ENCODE measurements around the gene ARL4D. TPM values are rescaled to one million over a fixed set of nuclear protein-coding genes. Genes with fewer than 3 reads are reported as not detected.

Gene ARL4D
- total RNA-seq, 2 donors from 2014 or later = 1.1 to 2.0 TPM

- DNase-seq = no peak
- peaks cover 6% of the 10 kb centered on the region for H3K36me3 Mint-ChIP-seq (ENCODE audit: low read depth)
These were observed 21.6 kb upstream of the ARL4D start for GRCh38 chr17:43377056-43377810.

DNA sequence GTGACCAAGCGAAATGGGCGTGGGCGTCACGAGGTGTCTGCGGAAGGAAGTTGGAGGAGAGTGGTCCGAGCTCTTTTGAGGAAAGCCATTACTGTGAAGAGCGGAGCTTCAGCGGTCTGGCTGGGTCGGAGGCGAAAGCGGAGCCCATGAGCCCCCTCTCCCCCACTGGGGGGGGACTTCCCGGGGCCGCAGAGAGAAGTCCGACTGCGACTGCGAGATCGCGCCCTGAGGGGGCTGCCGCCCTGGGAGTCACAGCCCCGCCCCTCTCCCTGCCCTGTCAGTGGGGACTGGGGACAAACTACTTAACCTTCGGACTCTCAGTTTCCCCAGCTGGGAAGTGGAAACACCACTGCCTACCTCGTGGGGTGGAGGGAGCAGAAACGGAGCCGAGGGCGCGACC is 20.0 kb upstream of the ARL4D start:
- ATAC-seq (no peak), DNase-seq (no peak)
- Mint-ChIP-seq H3K36me3 (ENCODE audit: low read depth) (peaks cover 6% of the 10 kb centered on the region), H3K4me1 (peaks cover 10% of the 10 kb centered on the region), H3K4me3 (no peak overlapping the region), H3K27ac (no peak overlapping the region), H3K27me3 (no peaks in the 10 kb centered on the region)
- H3K9me3 ChIP-seq (ENCODE audit: control insufficient read depth, low read length, poor library complexity, severe bottlenecking) = no peaks in the 10 kb centered on the region

More at GRCh38 chr17:43377056-43377810, 21.6 kb upstream of the ARL4D start:
- H3K9me3 ChIP-seq (ENCODE audit: control insufficient read depth, low read length, poor library complexity, severe bottlenecking) = no peaks in the 10 kb centered on the region
- H3K27me3 Mint-ChIP-seq = no peaks in the 10 kb centered on the region
- no peak overlapping the region for H3K4me3 Mint-ChIP-seq
- ATAC-seq = no peak
- H3K27ac Mint-ChIP-seq = no peak overlapping the region
- H3K4me1 Mint-ChIP-seq = peaks cover 4% of the 10 kb centered on the region

DNA sequence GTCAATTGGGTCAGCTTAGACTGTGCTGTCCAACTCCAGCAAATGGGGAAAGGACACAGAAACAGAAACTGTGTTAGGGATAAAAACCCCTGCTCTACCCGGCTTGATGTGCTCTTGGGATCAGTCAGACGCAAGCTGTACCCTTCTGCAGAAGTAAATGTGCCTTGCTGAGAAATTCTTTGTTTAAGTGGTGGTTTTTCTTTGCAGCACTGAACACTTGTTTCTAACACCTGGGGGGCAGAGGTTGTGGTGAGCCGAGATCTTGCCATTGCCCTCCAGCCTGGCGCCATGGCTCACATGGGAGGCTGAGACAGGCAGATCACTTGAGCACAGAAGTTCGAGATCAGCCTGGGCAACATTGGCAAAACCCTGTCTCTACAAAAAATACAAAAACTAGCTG is 18.5 kb upstream of the ARL4D start:
- H3K36me3 Mint-ChIP-seq (ENCODE audit: low read depth) = no peaks in the 10 kb centered on the region
- no peaks in the 10 kb centered on the region for H3K27me3 Mint-ChIP-seq
- no peaks in the 10 kb centered on the region for H3K9me3 ChIP-seq (ENCODE audit: control insufficient read depth, low read length, poor library complexity, severe bottlenecking)
- peaks cover 10% of the 10 kb centered on the region for H3K4me1 Mint-ChIP-seq
- no peak overlapping the region for H3K4me3 Mint-ChIP-seq
- H3K27ac Mint-ChIP-seq = no peak overlapping the region
- DNase-seq (no peak), ATAC-seq (no peak)

- no peaks in the 10 kb centered on the region for H3K36me3 Mint-ChIP-seq (ENCODE audit: low read depth)
- H3K9me3 ChIP-seq (ENCODE audit: control insufficient read depth, low read length, poor library complexity, severe bottlenecking) = no peaks in the 10 kb centered on the region
- H3K27ac Mint-ChIP-seq = no peak overlapping the region
- no peak overlapping the region for H3K4me3 Mint-ChIP-seq
- H3K27me3 Mint-ChIP-seq = no peaks in the 10 kb centered on the region
- DNase-seq (no peak), ATAC-seq (no peak)
- H3K4me1 Mint-ChIP-seq = peaks cover 12% of the 10 kb centered on the region
These were observed 17.6 kb upstream of the ARL4D start for GRCh38 chr17:43381204-43381603.

DNA sequence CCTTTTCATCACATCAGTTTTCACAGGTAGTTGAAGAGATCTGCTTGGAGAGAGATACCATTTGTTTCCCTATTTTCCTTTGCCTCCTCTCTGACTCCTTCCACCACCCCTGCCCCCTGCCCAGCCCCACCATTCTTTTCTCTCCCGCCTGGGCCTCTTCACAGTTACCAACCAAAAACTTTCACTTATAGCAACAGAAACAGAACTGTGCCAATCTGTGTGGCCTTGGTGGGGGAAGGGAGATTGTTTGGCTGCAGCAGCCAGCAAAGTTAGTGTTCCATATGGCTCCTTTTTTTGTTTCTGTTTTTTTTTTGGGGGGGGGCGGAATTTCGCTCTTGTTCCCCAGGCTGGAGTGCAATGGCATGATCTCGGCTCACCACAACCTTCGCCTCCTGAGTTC is 17.2 kb upstream of the ARL4D start:
- ATAC-seq (no peak), DNase-seq (no peak)
- Mint-ChIP-seq H3K4me1 (peaks cover 12% of the 10 kb centered on the region), H3K36me3 (ENCODE audit: low read depth) (no peaks in the 10 kb centered on the region), H3K27me3 (no peaks in the 10 kb centered on the region), H3K27ac (no peak overlapping the region), H3K4me3 (no peak overlapping the region)
- H3K9me3 ChIP-seq (ENCODE audit: control insufficient read depth, low read length, poor library complexity, severe bottlenecking) = no peaks in the 10 kb centered on the region

DNA sequence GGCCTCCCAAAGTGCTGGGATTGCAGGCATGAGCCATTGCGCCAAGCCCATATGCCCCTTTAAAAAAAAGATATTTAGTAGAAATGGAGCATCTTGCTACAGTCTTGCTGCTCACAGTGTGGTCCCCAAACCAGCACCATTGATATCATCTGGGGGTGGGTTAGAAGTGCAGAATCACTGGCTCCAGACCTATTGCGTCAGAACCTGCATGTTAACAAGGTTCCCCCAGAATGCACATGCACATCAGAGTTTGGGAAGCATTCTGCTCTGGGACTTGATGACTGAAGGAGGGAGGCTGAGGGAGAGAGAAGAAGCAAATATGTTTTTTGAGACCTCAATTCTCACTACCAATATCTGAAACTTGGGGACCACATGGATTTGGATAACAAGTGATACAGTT is 16.0 kb upstream of the ARL4D start:
- ATAC-seq = no peak
- no peak for DNase-seq
- Mint-ChIP-seq H3K36me3 (ENCODE audit: low read depth) (no peaks in the 10 kb centered on the region), H3K4me3 (no peak overlapping the region), H3K4me1 (peaks cover 17% of the 10 kb centered on the region), H3K27me3 (no peaks in the 10 kb centered on the region), H3K27ac (no peak overlapping the region)
- H3K9me3 ChIP-seq (ENCODE audit: control insufficient read depth, low read length, poor library complexity, severe bottlenecking) = no peaks in the 10 kb centered on the region

DNA sequence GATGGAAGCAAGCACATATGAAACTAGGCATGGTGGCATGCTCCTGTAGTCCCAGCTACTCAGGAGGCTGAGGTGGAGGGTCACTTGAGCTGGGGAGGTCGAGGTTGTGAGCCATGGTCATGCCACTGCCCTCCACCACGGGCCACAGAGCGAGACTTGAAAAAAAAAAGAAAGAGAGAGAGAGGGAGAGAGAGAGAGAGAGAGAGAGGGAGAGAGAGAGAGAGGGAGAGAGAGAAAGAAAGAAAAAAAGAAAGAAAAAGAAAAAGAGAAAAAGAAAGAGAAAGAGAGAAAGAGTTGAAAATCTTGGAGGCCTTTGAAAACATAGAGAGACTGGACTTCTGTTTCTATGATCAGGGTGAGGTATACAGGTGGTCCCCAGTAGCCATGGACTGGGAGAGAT is 15.4 kb upstream of the ARL4D start:
- no peak overlapping the region for H3K27ac Mint-ChIP-seq
- no peak for DNase-seq
- peaks cover 20% of the 10 kb centered on the region for H3K4me1 Mint-ChIP-seq
- ATAC-seq = no peak
- H3K4me3 Mint-ChIP-seq = peak overlapping the region; percentile 45
- H3K27me3 Mint-ChIP-seq = no peaks in the 10 kb centered on the region
- no peaks in the 10 kb centered on the region for H3K9me3 ChIP-seq (ENCODE audit: control insufficient read depth, low read length, poor library complexity, severe bottlenecking)
- H3K36me3 Mint-ChIP-seq (ENCODE audit: low read depth) = peaks cover 2% of the 10 kb centered on the region

DNA sequence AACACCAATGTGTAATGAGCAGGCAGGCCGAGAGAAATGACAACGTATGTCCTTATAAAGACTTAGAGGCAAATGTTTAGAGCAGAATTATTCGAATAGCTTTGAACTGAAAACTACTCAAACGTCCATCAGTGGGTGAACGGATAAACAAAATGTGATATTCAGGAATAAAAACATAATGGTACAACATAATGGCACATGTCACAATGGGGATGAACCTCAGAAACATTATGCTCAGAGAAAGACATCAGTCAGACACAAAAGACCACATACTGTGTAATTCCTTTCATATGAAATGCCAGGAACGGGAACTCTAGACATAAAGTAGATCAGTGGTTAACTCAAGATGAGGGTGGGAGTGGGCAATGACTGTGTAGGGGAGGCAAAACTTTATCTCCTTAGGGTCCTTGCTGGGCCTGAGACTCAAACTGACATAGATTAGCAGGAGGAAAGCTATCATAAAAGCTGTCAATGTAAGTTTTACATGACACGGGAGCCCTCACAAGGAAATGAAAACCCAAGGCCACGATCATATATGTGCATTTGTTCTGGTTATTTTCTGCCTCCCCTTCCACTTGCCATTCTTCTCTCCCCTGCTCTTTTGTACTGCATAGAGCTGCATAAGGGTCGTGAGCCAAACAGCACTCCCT is 14.8 kb upstream of the ARL4D start:
- ATAC-seq = no peak
- Mint-ChIP-seq H3K4me1 (peaks cover 23% of the 10 kb centered on the region), H3K36me3 (ENCODE audit: low read depth) (peaks cover 3% of the 10 kb centered on the region), H3K27me3 (no peaks in the 10 kb centered on the region), H3K4me3 (no peak overlapping the region), H3K27ac (no peak overlapping the region)
- no peaks in the 10 kb centered on the region for H3K9me3 ChIP-seq (ENCODE audit: control insufficient read depth, low read length, poor library complexity, severe bottlenecking)
- no peak for DNase-seq

DNA sequence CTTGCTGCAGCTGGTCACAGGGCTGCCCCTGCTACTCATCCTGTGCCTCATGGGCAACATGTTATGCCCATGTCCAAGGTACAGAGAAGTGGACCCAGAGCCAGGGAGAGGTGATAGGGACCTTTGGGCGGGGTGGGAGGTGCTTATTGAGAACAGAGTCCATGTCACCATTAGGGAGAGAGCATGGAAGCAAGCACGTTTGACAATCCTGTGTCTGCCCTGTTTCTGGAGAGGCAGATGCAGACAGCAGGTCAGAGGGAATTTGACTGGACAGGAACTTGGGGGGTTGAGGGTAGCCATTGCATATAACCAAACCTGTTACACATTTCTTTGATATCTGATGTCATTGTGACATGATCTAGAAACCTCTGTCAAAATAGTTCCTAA is 14.3 kb upstream of the ARL4D start:
- H3K36me3 Mint-ChIP-seq (ENCODE audit: low read depth) = peaks cover 3% of the 10 kb centered on the region
- ATAC-seq (no peak), DNase-seq (no peak)
- no peaks in the 10 kb centered on the region for H3K27me3 Mint-ChIP-seq
- H3K4me3 Mint-ChIP-seq = no peak overlapping the region
- no peak overlapping the region for H3K27ac Mint-ChIP-seq
- H3K4me1 Mint-ChIP-seq = peaks cover 28% of the 10 kb centered on the region
- H3K9me3 ChIP-seq (ENCODE audit: control insufficient read depth, low read length, poor library complexity, severe bottlenecking) = no peaks in the 10 kb centered on the region

- H3K27ac Mint-ChIP-seq = no peak overlapping the region
- no peaks in the 10 kb centered on the region for H3K27me3 Mint-ChIP-seq
- peaks cover 32% of the 10 kb centered on the region for H3K4me1 Mint-ChIP-seq
- no peak for ATAC-seq
- no peak for DNase-seq
- H3K36me3 Mint-ChIP-seq (ENCODE audit: low read depth) = peaks cover 3% of the 10 kb centered on the region
- no peak overlapping the region for H3K4me3 Mint-ChIP-seq
- H3K9me3 ChIP-seq (ENCODE audit: control insufficient read depth, low read length, poor library complexity, severe bottlenecking) = no peaks in the 10 kb centered on the region
These were observed 13.6 kb upstream of the ARL4D start for GRCh38 chr17:43385046-43385831.

GRCh38 chr17:43388359-43389045 is 10.3 kb upstream of the ARL4D start:
- DNase-seq (peak; percentile 85 to 90 (median 88)), ATAC-seq (peak; percentile 76)
- Mint-ChIP-seq H3K4me1 (peaks cover 29% of the 10 kb centered on the region), H3K27ac (peak overlapping the region; percentile 98), H3K36me3 (ENCODE audit: low read depth) (peaks cover 3% of the 10 kb centered on the region), H3K27me3 (no peaks in the 10 kb centered on the region), H3K4me3 (peak overlapping the region; percentile 99)
- H3K9me3 ChIP-seq (ENCODE audit: control insufficient read depth, low read length, poor library complexity, severe bottlenecking) = no peaks in the 10 kb centered on the region

DNA sequence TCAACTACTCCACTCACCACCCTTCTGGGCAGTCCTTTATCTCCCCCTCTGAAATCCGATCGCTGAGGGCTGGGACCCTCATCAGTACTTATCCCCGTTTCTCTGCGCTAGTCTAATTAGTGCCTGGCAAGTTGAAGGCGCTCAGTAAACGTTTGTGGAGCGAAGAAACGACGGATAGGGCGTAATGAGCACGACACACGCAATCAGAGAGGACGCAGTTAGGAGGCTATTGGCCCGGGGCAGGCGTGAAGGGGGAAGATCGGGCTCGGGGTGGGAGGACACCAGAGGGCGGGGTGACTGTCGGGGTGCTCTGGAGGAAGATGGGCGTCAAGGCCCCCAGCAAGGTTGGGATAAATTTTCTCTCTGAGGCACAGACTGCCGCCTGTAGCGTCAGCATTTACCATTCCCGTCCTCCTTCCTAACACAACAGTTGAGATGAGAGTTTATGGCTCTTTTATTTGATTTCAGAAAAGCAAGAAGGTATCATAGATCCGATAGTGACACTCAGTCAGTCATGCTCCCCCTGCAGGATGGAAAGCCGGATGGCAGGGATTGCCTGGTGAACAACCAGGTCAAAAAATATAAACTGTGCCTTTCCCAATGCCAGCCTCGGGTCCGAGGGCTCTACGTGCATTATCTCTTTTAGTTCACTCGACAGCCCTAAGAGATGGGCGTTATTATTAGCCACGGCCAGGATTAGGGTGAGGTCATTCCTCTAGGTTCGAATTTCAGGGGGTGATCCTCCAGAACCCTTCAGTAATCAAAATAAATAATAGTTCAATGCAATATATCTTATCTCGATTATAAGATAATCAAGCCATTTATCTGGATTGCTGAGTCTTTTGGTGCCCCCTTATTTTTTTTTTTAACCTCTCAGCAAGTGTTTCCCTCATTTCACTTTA is 9.5 kb upstream of the ARL4D start:
- peak; percentile 67 to 77 (median 71) for DNase-seq
- Mint-ChIP-seq H3K27ac (peak overlapping the region; percentile 98), H3K4me1 (peaks cover 27% of the 10 kb centered on the region)

More for the DNA sequence above, 9.5 kb upstream of the ARL4D start:
- no peaks in the 10 kb centered on the region for H3K9me3 ChIP-seq (ENCODE audit: control insufficient read depth, low read length, poor library complexity, severe bottlenecking)
- ATAC-seq = peak; percentile 83
- Mint-ChIP-seq H3K4me3 (peak overlapping the region; percentile 99), H3K27me3 (no peaks in the 10 kb centered on the region), H3K36me3 (ENCODE audit: low read depth) (peaks cover 3% of the 10 kb centered on the region)

Data from T-helper 17 cell (primary cell).